Measurements from ENCODE around the gene HYDIN.

Gene HYDIN

GRCh38 chr16:70808371-70808770 lies 422.2 kb downstream of the HYDIN start:
- DNase-seq (ENCODE audit: low spot score in 2 of 2), result no peak
- Mint-ChIP-seq H3K36me3 (no peaks in the 10 kb centered on the region), H3K27ac (no peak overlapping the region), H3K4me1 (peaks cover 17% of the 10 kb centered on the region), H3K9me3 (no peaks in the 10 kb centered on the region), H3K4me3 (no peak overlapping the region)
- ATAC-seq, result no peak

DNA sequence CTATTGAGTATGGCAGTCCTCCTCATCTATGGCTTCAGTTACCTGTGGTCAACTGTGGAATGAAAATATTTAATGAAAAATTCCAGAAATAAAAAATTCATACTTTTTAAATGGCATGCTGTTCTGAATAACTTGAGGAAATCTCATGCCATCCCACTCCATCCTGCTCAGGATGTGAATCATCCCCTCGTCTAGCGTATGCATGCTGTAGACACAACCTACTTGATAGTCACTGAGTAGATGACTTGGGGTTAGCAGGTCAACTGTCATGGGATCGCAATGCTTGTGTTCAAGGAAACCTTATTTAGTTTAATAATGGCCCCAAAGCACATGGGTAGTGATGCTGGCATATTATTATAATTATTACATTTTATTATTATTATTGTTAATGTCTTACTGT lies 424.7 kb downstream of the HYDIN start:
- peak; percentile 68 for ATAC-seq
- no peaks in the 10 kb centered on the region for H3K9me3 Mint-ChIP-seq

DNA sequence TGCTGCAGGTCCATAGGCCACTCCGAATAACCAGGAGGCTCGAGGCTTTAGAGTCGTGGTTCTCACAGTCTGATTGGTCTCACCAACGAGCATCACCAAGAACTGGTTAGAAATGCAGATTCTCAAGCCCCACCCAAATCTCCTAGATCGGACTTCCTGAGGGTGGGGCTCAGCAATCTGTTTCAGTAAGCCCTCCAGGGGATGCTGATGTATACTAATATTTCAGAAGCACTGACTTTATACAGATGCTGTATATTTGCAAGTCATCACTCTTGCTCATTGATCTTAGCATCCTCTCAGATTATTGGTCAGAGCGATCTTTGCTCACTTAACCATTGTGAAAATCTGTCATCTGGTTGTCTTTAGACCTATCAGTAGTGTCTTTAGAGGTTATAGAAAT lies 425.1 kb downstream of the HYDIN start:
- Mint-ChIP-seq H3K4me1 (peaks cover 20% of the 10 kb centered on the region), H3K4me3 (peak overlapping the region; percentile 18), H3K27ac (peak overlapping the region; percentile 71), H3K9me3 (no peaks in the 10 kb centered on the region), H3K36me3 (peaks cover 11% of the 10 kb centered on the region)
- DNase-seq (ENCODE audit: low spot score in 2 of 2) (peak in 1 of 2 donors; percentile 45), ATAC-seq (peak; percentile 47)

More for the DNA sequence above, 424.7 kb downstream of the HYDIN start:
- DNase-seq (ENCODE audit: low spot score in 2 of 2), result peak in 1 of 2 donors; percentile 29
- Mint-ChIP-seq H3K4me1 (peaks cover 17% of the 10 kb centered on the region), H3K27ac (peak overlapping the region; percentile 71), H3K36me3 (peaks cover 8% of the 10 kb centered on the region), H3K4me3 (no peak overlapping the region)

DNA sequence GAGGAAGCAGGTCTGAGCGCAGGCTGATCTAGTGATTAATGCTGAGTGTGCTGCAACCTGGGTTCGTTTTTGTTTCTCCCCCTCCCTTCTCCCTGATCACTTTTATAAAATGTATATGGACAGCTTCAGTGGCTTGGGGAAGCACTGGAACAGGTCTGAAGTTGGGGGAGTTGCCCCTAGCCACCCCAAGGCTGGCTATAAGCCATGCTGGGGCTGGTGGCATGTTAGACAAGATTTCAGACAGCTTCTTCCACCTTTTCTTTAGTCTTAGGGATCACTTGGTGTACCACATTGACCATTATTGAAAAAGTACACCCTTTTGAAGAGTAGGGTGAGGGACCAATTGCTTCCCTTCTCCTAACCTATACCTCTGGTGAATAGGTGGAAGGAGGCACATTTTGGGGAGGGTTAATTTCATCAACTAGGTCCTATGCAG lies 425.8 kb downstream of the HYDIN start:
- Mint-ChIP-seq H3K4me1 (peaks cover 24% of the 10 kb centered on the region), H3K36me3 (peaks cover 13% of the 10 kb centered on the region), H3K4me3 (peak overlapping the region; percentile 18), H3K9me3 (no peaks in the 10 kb centered on the region), H3K27ac (peak overlapping the region; percentile 71)
- ATAC-seq, result peak; percentile 27
- peak in 1 of 2 donors; percentile 45 for DNase-seq (ENCODE audit: low spot score in 2 of 2)

- Mint-ChIP-seq H3K36me3 (peaks cover 13% of the 10 kb centered on the region), H3K4me1 (peaks cover 28% of the 10 kb centered on the region), H3K9me3 (no peaks in the 10 kb centered on the region), H3K27ac (peak overlapping the region; percentile 71), H3K4me3 (peak overlapping the region; percentile 18)
- ATAC-seq (peak; percentile 23), DNase-seq (ENCODE audit: low spot score in 2 of 2) (peak in 1 of 2 donors; percentile 46)
Observed at GRCh38 chr16:70804153-70804733, 426.3 kb downstream of the HYDIN start.

DNA sequence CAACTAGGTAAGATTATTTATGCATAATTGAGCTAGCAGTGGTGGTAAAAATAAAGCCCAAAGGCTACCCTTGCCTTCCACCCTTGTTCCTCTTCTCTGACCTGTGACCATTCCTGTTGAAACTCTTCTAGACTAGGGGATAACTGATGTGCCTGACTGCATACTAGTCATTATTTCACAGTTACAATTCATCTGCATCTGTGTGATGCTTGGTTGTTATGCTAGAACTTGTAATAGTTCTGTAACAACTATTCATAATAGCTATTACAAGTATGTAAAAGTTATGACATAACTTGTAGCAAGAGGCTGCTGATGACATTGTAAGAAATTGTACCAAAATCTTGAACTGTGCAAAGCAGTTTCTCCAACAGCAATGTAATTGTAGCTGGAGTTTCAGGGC lies 427.2 kb downstream of the HYDIN start:
- Mint-ChIP-seq H3K36me3 (peaks cover 13% of the 10 kb centered on the region), H3K4me1 (peaks cover 32% of the 10 kb centered on the region), H3K27ac (no peak overlapping the region), H3K4me3 (no peak overlapping the region), H3K9me3 (no peaks in the 10 kb centered on the region)
- ATAC-seq (no peak), DNase-seq (ENCODE audit: low spot score in 2 of 2) (no peak)

GRCh38 chr16:70801611-70802010 lies 428.9 kb downstream of the HYDIN start:
- Mint-ChIP-seq H3K4me1 (peaks cover 32% of the 10 kb centered on the region), H3K27ac (peak overlapping the region; percentile 93), H3K36me3 (peaks cover 13% of the 10 kb centered on the region)

DNA sequence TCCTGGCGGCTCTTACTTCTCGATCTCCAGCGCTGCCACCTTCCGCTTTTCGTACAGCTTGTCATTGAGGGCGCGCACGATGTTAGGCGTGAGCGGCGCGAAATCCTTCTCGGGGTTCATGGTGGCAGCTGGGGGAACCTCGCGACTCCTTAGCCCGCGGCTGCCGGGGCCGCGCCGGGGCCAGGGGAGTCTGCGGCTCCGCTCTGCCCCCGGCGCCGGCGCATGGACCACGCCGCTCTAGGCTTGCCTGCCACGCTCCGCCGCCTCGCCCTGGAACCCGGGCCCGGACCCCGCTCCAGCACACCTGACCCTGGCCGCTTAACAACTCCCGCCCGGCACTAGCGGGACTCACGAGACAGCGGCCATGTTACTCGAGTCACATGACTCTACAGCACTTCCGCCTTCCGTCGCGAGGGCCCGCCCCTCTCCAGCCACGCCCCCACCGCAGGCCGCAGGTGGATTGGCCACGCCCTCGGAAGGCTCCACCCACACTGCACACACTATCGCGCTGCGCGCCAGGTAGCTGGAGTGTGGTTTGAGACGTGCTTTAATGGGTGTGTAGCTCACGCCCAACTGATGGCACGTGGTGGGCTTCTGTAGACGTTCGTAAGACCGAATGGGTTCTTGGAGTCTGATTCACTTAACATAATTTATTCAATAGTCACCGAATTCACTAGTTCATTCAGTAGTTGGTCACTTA lies 429.6 kb downstream of the HYDIN start, which contains the start of gene VAC14:
TSS of gene VAC14 (minus strand) at position 378 of the 700 bp plus-strand sequence. CDS start at position 120, 258 bp downstream.
- H3K27ac Mint-ChIP-seq, result peak within 1 kb of the TSS; percentile 93
- peak within 1 kb of the TSS; percentile 93 for H3K4me3 Mint-ChIP-seq
- peak; percentile 94 to 98 for DNase-seq (ENCODE audit: low spot score in 2 of 2)
- H3K9me3 Mint-ChIP-seq, result no peaks in the 10 kb centered on the region
- peak; percentile 86 for ATAC-seq
- peaks cover 13% of the 10 kb centered on the region for H3K36me3 Mint-ChIP-seq
- peaks cover 32% of the 10 kb centered on the region for H3K4me1 Mint-ChIP-seq

More at GRCh38 chr16:70801611-70802010, 428.9 kb downstream of the HYDIN start:
- no peaks in the 10 kb centered on the region for H3K9me3 Mint-ChIP-seq
- ATAC-seq, result no peak
- peak overlapping the region; percentile 93 for H3K4me3 Mint-ChIP-seq
- no peak for DNase-seq (ENCODE audit: low spot score in 2 of 2)

- H3K4me1 Mint-ChIP-seq, result peaks cover 30% of the 10 kb centered on the region
- peak overlapping the region; percentile 93 for H3K27ac Mint-ChIP-seq
- no peaks in the 10 kb centered on the region for H3K9me3 Mint-ChIP-seq
- peaks cover 13% of the 10 kb centered on the region for H3K36me3 Mint-ChIP-seq
- H3K4me3 Mint-ChIP-seq, result peak overlapping the region; percentile 93
- ATAC-seq, result peak; percentile 2
- no peak for DNase-seq (ENCODE audit: low spot score in 2 of 2)
Observed at GRCh38 chr16:70800311-70800710, 430.2 kb downstream of the HYDIN start.

- DNase-seq (ENCODE audit: low spot score in 2 of 2), result no peak
- no peak for ATAC-seq
- no peak overlapping the region for H3K27ac Mint-ChIP-seq
- H3K9me3 Mint-ChIP-seq, result no peaks in the 10 kb centered on the region
- peaks cover 27% of the 10 kb centered on the region for H3K4me1 Mint-ChIP-seq
- no peak overlapping the region for H3K4me3 Mint-ChIP-seq
- peaks cover 10% of the 10 kb centered on the region for H3K36me3 Mint-ChIP-seq
Observed at GRCh38 chr16:70796301-70796700, 434.2 kb downstream of the HYDIN start.

- Mint-ChIP-seq H3K4me3 (no peak overlapping the region), H3K4me1 (peaks cover 33% of the 10 kb centered on the region), H3K27ac (no peak overlapping the region), H3K36me3 (peaks cover 2% of the 10 kb centered on the region), H3K9me3 (no peaks in the 10 kb centered on the region)
- ATAC-seq, result no peak
- no peak for DNase-seq (ENCODE audit: low spot score in 2 of 2)
Observed at GRCh38 chr16:70795296-70795912, 435.1 kb downstream of the HYDIN start.

DNA sequence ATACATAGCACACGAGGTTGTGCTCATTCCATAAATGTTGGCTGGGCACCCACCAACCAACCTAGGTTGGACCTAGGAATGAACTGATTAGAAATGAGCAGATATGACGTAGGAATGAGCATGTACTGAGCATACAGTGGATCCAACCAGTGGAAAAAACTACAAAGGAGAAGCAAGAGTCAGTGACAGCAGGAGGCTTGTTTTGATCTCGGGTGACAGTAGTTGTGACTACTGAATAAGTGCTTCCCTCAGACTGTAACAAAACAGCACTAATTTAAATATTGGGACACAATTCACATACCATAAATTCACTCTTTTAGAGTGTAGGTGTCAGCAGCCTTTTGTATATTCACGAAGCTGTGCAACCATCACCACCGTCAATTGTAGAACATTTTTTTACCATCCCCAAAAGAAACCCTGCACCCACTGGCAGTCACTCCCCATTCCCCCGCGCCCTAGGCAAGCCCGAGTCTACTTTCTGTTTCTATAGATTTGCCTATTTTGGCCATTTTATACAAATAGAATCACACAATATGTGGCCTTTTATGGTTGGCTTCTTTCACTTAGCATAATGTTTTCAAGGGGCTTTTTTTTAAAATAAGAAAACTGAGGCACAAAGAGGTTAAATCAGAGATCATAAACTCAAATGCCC lies 436.5 kb downstream of the HYDIN start:
- no peak for DNase-seq (ENCODE audit: low spot score in 2 of 2)
- Mint-ChIP-seq H3K36me3 (no peaks in the 10 kb centered on the region), H3K4me3 (no peak overlapping the region), H3K27ac (peak overlapping the region; percentile 26), H3K9me3 (no peaks in the 10 kb centered on the region), H3K4me1 (peaks cover 30% of the 10 kb centered on the region)
- no peak for ATAC-seq

- Mint-ChIP-seq H3K9me3 (no peaks in the 10 kb centered on the region), H3K4me1 (peaks cover 40% of the 10 kb centered on the region), H3K27ac (peak overlapping the region; percentile 26), H3K4me3 (no peak overlapping the region), H3K36me3 (peaks cover 9% of the 10 kb centered on the region)
- DNase-seq (ENCODE audit: low spot score in 2 of 2) (no peak), ATAC-seq (no peak)
Observed at GRCh38 chr16:70790815-70791214, 439.7 kb downstream of the HYDIN start.

DNA sequence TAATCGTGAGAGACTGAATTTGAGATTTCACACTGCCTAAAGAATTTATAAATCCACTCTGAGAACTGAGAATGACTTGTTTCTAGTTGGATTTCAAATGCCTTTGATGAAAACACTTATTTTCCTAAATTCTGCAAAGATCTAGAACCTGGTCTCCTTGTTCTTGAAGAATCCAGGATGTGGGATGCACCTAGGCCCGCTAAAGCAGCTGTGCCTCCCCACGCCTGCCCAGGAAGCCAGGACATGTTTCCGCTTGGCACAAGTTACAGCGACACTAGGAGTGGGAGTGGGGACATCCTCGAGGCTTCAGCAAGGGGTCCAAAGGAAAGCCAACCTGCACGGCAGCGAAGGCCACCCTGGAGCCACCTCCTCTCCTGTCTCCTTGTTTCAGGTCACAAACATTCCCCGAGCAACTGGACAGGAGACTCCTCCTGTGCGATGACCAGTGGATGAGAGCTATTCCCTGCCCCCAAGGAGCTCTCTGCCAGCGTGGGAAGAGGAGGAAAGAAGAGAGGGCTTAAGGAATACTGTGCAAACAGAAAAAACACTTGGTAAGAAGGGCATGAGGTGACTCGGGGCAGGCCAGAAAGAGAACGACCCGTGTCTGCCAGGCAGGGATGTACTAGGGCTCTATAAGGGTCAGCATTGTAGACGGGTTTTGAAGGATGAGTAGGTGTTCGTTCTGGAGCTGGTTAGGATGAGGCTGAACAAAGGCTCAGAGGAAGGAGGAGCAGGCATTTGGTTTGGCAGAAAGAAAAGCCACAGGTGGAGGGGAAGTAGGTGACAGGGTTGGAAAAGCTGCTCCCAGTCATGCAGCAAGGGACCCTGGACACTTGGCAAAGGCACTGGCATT lies 440.7 kb downstream of the HYDIN start:
- Mint-ChIP-seq H3K4me3 (no peak overlapping the region), H3K27ac (peak overlapping the region; percentile 26), H3K9me3 (no peaks in the 10 kb centered on the region), H3K4me1 (peaks cover 40% of the 10 kb centered on the region), H3K36me3 (peaks cover 18% of the 10 kb centered on the region)
- ATAC-seq (no peak), DNase-seq (ENCODE audit: low spot score in 2 of 2) (no peak)
